Upper lobe of left lung (tissue), 6 donors: ENCODE data around the gene BMP7. TPM values are rescaled to one million over a fixed set of nuclear protein-coding genes. Genes with fewer than 3 reads are reported as not detected.

Source experiments
- ATAC-seq, 2 donors: fragments of 200-7000 bp; cut with Tn5 transposase; one replicate each; pipeline ENCODE4 v1.9.1; 2022; ENCODE audit warnings: mild to moderate bottlenecking in 2 of 2, moderate library complexity in 2 of 2; ENCODE audit not compliant: low FRiP score in 2 of 2
- DNase-seq, 2 donors: peaks; one replicate each; pipeline ENCODE4 v3.0.0-alpha.2; 2019 to 2020
- H3K27ac ChIP-seq, 4 donors: fragments of 200-600 bp; sonication (generic); one replicate each; pipeline ENCODE4 v1.5.1; 2016 to 2019
- H3K27me3 ChIP-seq, 4 donors: fragments of 200-600 bp; sonication (generic); one replicate each; pipeline ENCODE4 v1.5.1; 2017 to 2019
- H3K36me3 ChIP-seq, 4 donors: fragments of 200-600 bp; sonication (generic); one replicate each; pipeline ENCODE4 v1.5.1; 2016 to 2019
- H3K4me1 ChIP-seq, 4 donors: fragments of 200-600 bp; sonication (generic); one replicate each; pipeline ENCODE4 v1.5.1; 2018 to 2019
- H3K4me3 ChIP-seq, 4 donors: fragments of 200-600 bp; sonication (generic); one replicate each; pipeline ENCODE4 v1.5.1; 2017 to 2019; ENCODE audit warnings: mild to moderate bottlenecking in 2 of 4, moderate library complexity in 1 of 4
- H3K9me3 ChIP-seq, 4 donors: fragments of 200-600 bp; sonication (generic); one replicate each; pipeline ENCODE4 v1.5.1; 2018 to 2019
- EP300 ChIP-seq, 4 donors: sonication (generic); formaldehyde crosslinking; IDR thresholded peaks; one replicate each; pipeline ENCODE4 v1.5.1; 2017; ENCODE audit warnings: antibody characterized with exemption in 4 of 4, control low read depth in 2 of 4
- POLR2A ChIP-seq, 4 donors: fragments of 450-650 bp; IDR thresholded peaks; one replicate each; pipeline ENCODE4 v1.5.1; 2016 to 2017; ENCODE audit warnings: antibody characterized with exemption in 4 of 4, mild to moderate bottlenecking in 2 of 4
- POLR2AphosphoS5 ChIP-seq, 2 donors: sonication (generic); formaldehyde crosslinking; IDR thresholded peaks; one replicate each; pipeline ENCODE4 v1.5.1; 2017; ENCODE audit warnings: antibody characterized with exemption in 2 of 2
- WGBS, 2 donors: methylation state at CpG; one replicate each; pipeline ENCODE4 v1.1.5; 2017 to 2018; 5-methylcytosine and 5-hydroxymethylcytosine counted together
- total RNA-seq, 6 donors: library from RNA; depleted of rRNA in 4 of 6; stranded (reverse); fragments of >200 nt in 4 of 6; gene quantifications; one replicate each; pipeline versions ENCODE4 v1.1.0 to v1.2.1, GENCODE V29; 2016 to 2021
- TF ChIP-seq, protein P1 (sequence below), 6 experiments: fragments of 450-650 bp in 4 of 6; fragments of 200-600 bp in 2 of 6; sonication (generic) in 2 of 6; IDR thresholded peaks; one replicate each; pipeline ENCODE4 v1.5.1; 2016 to 2019; ENCODE audit warnings: antibody characterized with exemption in 6 of 6
- donor health status: DM: no; HTN: no; CAD: no; lungs with moderate emphysema.
- donor health status: DM: no; HTN: yes; CAD: no; lungs with severe emphysema.

BMP7 gene
- total RNA-seq, 6 donors from 2014 or later = 0.30 to 4.0 (median 2.6) TPM; not detected in 1

DNA sequence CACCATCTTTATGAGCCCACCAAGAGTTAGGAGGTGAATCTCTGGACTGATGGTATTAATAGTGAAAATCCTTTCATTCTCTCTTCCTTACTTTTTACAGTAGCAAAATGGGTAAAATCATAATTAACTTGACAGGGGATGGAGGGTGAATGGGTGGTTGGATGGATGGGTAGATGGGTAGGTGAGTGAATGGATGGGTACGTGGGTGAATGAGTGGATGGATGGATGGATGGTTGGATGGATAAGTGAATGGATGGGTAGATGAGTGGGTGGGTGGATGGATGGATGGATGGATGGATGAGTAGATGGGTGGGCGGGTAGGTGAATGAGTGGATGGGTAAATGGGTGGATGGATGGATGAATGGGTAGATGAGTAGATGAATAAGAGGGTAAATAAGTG is 63.2 kb downstream of the BMP7 start:
- no peak overlapping the region for H3K4me3 ChIP-seq
- no peak overlapping the region for H3K27ac ChIP-seq
- H3K4me1 ChIP-seq = no peaks in the 10 kb centered on the region
- H3K9me3 ChIP-seq = peaks cover 0 to 4% (median 2%) of the 10 kb centered on the region in 4 donors
- no peak for TF ChIP-seq POLR2AphosphoS5 (IDR thresholded peaks at IDR 0.05)
- no peak for TF ChIP-seq EP300 (IDR thresholded peaks at IDR 0.05)
- TF ChIP-seq POLR2A (IDR thresholded peaks at IDR 0.05) = no peak
- TF ChIP-seq, protein P1, sequence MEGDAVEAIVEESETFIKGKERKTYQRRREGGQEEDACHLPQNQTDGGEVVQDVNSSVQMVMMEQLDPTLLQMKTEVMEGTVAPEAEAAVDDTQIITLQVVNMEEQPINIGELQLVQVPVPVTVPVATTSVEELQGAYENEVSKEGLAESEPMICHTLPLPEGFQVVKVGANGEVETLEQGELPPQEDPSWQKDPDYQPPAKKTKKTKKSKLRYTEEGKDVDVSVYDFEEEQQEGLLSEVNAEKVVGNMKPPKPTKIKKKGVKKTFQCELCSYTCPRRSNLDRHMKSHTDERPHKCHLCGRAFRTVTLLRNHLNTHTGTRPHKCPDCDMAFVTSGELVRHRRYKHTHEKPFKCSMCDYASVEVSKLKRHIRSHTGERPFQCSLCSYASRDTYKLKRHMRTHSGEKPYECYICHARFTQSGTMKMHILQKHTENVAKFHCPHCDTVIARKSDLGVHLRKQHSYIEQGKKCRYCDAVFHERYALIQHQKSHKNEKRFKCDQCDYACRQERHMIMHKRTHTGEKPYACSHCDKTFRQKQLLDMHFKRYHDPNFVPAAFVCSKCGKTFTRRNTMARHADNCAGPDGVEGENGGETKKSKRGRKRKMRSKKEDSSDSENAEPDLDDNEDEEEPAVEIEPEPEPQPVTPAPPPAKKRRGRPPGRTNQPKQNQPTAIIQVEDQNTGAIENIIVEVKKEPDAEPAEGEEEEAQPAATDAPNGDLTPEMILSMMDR (IDR thresholded peaks at IDR 0.05) = no peak
- H3K36me3 ChIP-seq = no peaks in the 10 kb centered on the region
- H3K27me3 ChIP-seq = no peaks in the 10 kb centered on the region
- WGBS, 2 donors = 68 to 76% methylated on average over 2 of the region's 2 CpGs
- no peak for DNase-seq
- no peak for ATAC-seq

DNA sequence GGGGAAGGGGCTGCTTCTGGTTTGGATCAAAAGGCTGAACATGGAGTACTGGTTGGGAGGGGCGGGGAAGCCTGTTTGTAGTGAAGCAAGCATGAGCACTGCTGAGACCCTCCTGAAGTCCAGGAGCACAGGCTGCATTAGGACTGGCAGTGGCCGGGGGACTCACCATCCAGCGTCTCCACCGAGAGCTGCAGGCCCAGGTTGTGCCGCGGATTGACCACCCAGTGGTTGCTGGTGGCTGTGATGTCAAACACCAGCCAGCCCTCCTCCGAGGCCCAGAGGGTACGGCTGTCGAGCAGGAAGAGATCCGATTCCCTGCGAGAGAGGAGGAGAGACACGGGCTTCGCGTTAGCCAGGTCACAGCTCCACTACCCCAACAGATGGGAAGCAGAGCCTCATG is 64.1 kb downstream of the BMP7 start:
- no peaks in the 10 kb centered on the region for H3K36me3 ChIP-seq
- DNase-seq (no peak), ATAC-seq (no peak)
- 84 to 89% methylated on average over 11 to 14 of the region's 14 CpGs for WGBS, 2 donors
- peaks cover 0 to 4% (median 2%) of the 10 kb centered on the region in 4 donors for H3K9me3 ChIP-seq
- TF ChIP-seq POLR2A (IDR thresholded peaks at IDR 0.05) = no peak
- no peak for TF ChIP-seq EP300 (IDR thresholded peaks at IDR 0.05)
- TF ChIP-seq, protein P1 (IDR thresholded peaks at IDR 0.05) = no peak
- TF ChIP-seq POLR2AphosphoS5 (IDR thresholded peaks at IDR 0.05) = no peak
- H3K27ac ChIP-seq = no peak overlapping the region
- no peaks in the 10 kb centered on the region for H3K4me1 ChIP-seq
- no peaks in the 10 kb centered on the region for H3K27me3 ChIP-seq
- no peak overlapping the region for H3K4me3 ChIP-seq

DNA sequence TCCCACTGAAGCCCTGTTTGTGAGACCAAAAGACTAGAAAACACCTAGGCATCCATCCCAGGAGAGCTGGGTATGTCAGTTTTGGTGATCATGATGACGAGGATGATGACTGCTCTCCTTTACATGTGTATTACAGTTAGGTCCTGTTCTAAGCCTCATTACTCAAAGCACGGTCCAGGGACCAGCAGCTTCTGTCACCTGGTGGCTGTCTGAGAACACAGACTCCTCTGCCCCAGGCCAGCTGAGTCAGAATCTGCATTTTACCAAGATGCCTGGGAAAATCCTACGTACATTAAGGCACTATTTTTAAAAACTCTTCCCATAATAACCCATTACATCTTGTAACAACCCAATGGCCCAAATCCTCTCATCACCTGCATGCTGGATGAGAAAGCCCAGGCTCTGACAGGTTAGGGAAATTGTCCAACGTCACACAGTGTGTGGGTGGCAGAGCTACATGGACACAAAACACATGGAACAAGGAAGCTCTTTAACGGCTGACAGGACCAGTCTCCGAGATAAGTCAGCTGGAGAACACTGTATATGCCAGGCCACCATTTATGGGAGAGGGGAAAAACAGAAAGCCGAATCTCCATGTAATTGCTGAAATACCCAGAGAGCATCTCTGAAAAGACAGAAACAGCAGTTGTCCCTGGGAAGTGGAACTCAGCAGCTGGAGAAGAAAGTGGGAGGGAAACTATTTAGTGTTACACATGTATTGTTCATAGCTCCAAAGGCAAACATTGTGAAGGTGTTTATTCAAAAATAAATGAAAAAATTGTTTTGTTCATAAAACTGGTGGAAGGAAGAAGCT is 65.4 kb downstream of the BMP7 start:
- TF ChIP-seq POLR2A (IDR thresholded peaks at IDR 0.05) (no peak), EP300 (IDR thresholded peaks at IDR 0.05) (no peak), POLR2AphosphoS5 (IDR thresholded peaks at IDR 0.05) (no peak)
- TF ChIP-seq, protein P1 (IDR thresholded peaks at IDR 0.05) = no peak
- WGBS, 2 donors = 61 to 62% methylated on average over 7 of the region's 7 CpGs

DNA sequence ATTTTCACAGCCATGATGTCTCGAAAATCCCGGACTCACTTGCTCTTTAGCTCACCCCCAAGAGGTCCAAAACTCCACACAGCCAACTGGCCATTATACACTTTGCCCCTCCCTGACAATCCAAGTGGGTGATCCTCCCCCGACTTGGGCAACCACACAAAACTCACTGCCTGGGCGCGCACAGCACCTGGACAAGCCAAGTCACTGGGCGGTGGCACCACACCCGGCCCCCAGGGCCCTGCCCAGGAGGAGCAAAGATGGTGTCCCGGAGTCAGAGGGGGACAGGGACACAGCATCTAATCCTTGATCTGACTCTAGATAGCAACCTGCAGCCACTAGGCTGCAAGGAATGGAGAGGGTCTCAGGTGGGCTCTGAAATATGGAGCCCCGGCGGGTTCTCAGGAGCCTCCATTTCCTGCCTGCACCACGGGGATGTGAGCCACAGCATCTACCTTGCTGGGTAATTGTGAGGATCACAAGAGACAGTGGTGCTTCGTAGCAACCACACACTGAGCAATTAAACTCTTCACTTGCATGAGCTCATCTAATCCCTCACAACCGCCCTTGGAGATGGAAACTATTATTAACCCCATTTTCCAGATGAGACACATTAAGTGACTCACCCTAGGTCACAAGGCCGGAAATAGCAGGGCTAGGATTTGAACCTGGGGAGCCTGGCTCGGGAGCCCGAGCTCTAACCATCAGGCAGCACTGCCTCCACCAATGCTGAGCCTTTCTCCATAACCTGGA is 66.6 kb downstream of the BMP7 start:
- no peak for DNase-seq
- ATAC-seq = peak in 1 of 2 donors; percentile 16
- WGBS, 2 donors = 84 to 90% methylated on average over 9 to 16 of the region's 16 CpGs
- TF ChIP-seq POLR2A (IDR thresholded peaks at IDR 0.05) (no peak), POLR2AphosphoS5 (IDR thresholded peaks at IDR 0.05) (no peak), EP300 (IDR thresholded peaks at IDR 0.05) (no peak)
- TF ChIP-seq, protein P1 (IDR thresholded peaks at IDR 0.05) = no peak
- no peaks in the 10 kb centered on the region for H3K9me3 ChIP-seq
- no peaks in the 10 kb centered on the region for H3K4me1 ChIP-seq
- no peaks in the 10 kb centered on the region for H3K27me3 ChIP-seq
- H3K36me3 ChIP-seq = no peaks in the 10 kb centered on the region
- no peak overlapping the region for H3K27ac ChIP-seq
- H3K4me3 ChIP-seq = no peak overlapping the region

More for the DNA sequence above, 65.4 kb downstream of the BMP7 start:
- Histone ChIP-seq H3K27ac (no peak overlapping the region), H3K4me1 (no peaks in the 10 kb centered on the region), H3K4me3 (no peak overlapping the region), H3K27me3 (no peaks in the 10 kb centered on the region), H3K9me3 (no peaks in the 10 kb centered on the region), H3K36me3 (no peaks in the 10 kb centered on the region)
- no peak for ATAC-seq
- no peak for DNase-seq
